ENCODE measurements around the gene MYO16.

DNA sequence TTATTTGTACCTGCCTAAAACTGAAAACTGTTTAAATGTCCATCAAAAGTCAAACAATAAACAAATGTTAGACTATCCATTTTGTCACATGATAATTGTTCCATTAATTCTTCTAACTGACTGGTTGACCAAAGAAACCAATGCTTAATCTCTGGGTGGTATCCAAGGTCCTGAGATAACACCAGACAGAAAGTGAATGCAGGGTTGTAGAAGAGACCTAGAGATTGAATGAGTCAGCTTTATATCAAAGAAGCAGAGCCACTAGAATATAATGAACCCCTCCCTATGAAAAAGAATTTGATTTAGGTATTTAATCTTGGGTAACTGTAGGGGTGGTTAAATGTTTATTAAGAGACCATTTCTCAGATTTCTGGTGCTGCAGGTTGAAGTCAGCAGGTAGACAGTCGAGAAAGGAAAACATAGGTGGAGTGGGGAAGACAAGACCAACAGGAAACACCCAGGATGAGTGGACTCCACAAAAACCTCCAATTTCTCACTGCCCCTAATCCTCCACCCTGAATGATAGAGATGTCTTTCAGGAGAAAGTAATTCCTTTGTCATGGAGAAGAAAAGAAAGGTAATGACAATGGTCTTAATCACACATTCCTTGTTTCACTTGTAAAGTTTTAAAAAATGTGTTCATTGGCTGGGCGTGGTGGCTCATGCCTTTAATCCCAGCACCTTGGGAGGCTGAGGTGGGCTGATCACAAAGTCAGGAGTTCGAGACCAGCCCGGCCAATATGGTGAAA is 620.5 kb downstream of the MYO16 start:
- TF ChIP-seq CTCF (IDR thresholded peaks at IDR 0.05), result no peak
- TF ChIP-seq POLR2A (IDR thresholded peaks at IDR 0.05), result no peak
